ENCODE results near the gene IFFO2. TPM values are rescaled to one million over a fixed set of nuclear protein-coding genes. Genes with fewer than 3 reads are reported as not detected.

The IFFO2 gene
- total RNA-seq, 1 donor from 2014 or later: 3.3 TPM

DNA sequence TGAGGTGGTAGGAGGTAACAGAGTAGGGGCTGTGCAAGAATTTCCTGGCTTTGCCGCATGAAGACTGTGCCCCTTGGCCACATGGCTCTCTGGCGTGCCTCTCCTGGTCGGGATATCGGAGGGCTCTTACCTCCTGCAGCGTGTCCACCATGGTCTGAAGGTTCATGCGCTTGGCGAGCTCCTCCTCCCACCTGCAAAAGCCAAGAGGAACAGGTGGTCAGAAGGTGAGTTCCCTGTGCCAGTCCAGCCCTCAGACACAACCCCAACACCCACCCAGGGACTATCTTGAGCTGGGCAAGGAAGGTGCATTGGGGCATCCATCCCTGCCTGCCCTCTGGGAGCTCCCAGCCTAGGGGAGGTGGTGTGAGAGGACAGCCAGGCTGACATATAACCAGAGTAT lies 35.5 kb downstream of the IFFO2 start:
- H3K9me3 ChIP-seq (replicated peaks): no peaks in the 10 kb centered on the region
- H3K27ac ChIP-seq (replicated peaks): peak overlapping the region; percentile 95
- intact Hi-C loops (cut with micrococcal nuclease): no loop called here
- TF ChIP-seq CTCF (IDR thresholded peaks at IDR 0.05; ENCODE audit: borderline replicate concordance): no peak
- H3K4me3 ChIP-seq: no peak overlapping the region
- H3K27me3 ChIP-seq (ENCODE audit: low read depth): no peaks in the 10 kb centered on the region
- H3K36me3 ChIP-seq: peaks cover 6% of the 10 kb centered on the region
- DNase-seq: no peak
- H3K4me1 ChIP-seq: peaks cover 49% of the 10 kb centered on the region

- intact Hi-C loops (cut with micrococcal nuclease): no loop called here
- no peak overlapping the region for H3K27ac ChIP-seq (replicated peaks)
- no peak overlapping the region for H3K4me3 ChIP-seq
- peaks cover 6% of the 10 kb centered on the region for H3K36me3 ChIP-seq
- no peaks in the 10 kb centered on the region for H3K27me3 ChIP-seq (ENCODE audit: low read depth)
- no peak for TF ChIP-seq CTCF (IDR thresholded peaks at IDR 0.05; ENCODE audit: borderline replicate concordance)
- H3K4me1 ChIP-seq: peaks cover 51% of the 10 kb centered on the region
- no peak for DNase-seq
- no peaks in the 10 kb centered on the region for H3K9me3 ChIP-seq (replicated peaks)
Observed at GRCh38 chr1:18919956-18920355, 36.5 kb downstream of the IFFO2 start.

- H3K36me3 ChIP-seq: peaks cover 6% of the 10 kb centered on the region
- H3K4me1 ChIP-seq: peaks cover 51% of the 10 kb centered on the region
- no peaks in the 10 kb centered on the region for H3K27me3 ChIP-seq (ENCODE audit: low read depth)
- no peak overlapping the region for H3K27ac ChIP-seq (replicated peaks)
- H3K9me3 ChIP-seq (replicated peaks): no peaks in the 10 kb centered on the region
- intact Hi-C loops (cut with micrococcal nuclease): no loop called here
- TF ChIP-seq CTCF (IDR thresholded peaks at IDR 0.05; ENCODE audit: borderline replicate concordance): no peak
- no peak for DNase-seq
- no peak overlapping the region for H3K4me3 ChIP-seq
Observed at GRCh38 chr1:18919197-18919905, 37.1 kb downstream of the IFFO2 start.

DNA sequence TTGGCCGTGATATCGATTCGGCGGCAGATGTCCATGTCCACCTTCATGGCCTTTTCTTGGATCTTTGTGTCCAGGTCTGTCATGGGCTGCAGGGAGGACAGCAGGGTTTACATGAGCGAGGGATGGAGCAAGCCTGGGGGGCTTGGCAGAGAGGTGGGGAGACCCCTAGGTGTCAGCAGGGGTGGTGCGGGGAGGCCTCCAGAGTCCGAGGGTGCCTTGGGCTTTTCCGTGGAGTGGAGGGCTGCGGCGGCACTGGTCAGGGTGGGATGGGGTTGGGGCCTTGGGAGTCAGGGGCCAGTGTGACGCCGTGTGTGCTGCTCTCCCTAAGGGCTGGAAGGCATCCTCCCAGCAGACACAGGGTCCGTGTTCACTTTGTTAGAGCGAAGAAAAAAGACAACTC lies 38.1 kb downstream of the IFFO2 start:
- Histone ChIP-seq H3K4me1 (peaks cover 51% of the 10 kb centered on the region), H3K36me3 (peaks cover 6% of the 10 kb centered on the region), H3K27me3 (ENCODE audit: low read depth) (no peaks in the 10 kb centered on the region), H3K27ac (replicated peaks) (no peak overlapping the region), H3K9me3 (replicated peaks) (no peaks in the 10 kb centered on the region), H3K4me3 (no peak overlapping the region)
- DNase-seq: no peak
- intact Hi-C loops (cut with micrococcal nuclease): no loop called here
- no peak for TF ChIP-seq CTCF (IDR thresholded peaks at IDR 0.05; ENCODE audit: borderline replicate concordance)

DNA sequence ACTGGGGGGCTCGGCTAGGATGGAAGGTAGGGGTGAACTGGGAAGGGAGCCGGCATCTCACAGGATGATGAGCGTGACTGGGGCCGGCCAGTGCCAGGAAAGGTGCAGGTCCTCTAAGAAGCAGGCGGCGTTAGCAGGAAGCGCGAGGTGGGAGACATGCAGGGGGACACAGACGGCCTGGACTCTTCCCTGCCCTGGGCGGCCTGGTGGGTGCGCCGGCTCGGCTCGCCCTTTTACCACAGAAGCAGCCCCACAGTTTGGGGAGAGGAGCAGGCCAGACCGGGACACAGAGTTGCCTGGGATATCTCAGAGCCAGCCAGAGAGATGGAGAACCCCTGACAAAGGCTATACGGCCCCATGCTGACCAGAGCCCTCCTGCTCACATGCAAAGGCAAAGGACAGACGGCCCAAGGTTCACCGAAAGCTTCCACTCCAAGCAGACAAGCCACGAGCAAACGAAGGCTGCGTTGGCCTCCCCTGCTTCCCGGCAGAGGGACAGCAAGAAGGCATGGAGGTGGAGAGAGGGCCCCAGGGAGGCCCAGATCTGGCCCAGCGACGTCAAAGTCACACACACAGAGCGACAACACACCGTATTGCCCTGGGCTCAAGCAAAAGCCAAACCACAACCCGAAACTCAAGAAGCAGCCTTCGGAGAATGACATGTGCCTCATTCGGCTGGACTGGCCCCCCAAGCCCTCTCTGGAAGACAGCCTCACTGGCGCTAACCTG lies 39.2 kb downstream of the IFFO2 start:
- Histone ChIP-seq H3K4me1 (peaks cover 51% of the 10 kb centered on the region), H3K27ac (replicated peaks) (no peak overlapping the region), H3K9me3 (replicated peaks) (no peaks in the 10 kb centered on the region), H3K4me3 (no peak overlapping the region), H3K27me3 (ENCODE audit: low read depth) (no peaks in the 10 kb centered on the region), H3K36me3 (peaks cover 6% of the 10 kb centered on the region)
- intact Hi-C loops (cut with micrococcal nuclease): no loop called here
- no peak for DNase-seq
- TF ChIP-seq CTCF (IDR thresholded peaks at IDR 0.05; ENCODE audit: borderline replicate concordance): no peak

Data from left ventricle myocardium inferior (tissue), 1 donor.